Karpas-422 (cell line): ENCODE results near the gene CCBE1. TPM values are rescaled to one million over a fixed set of nuclear protein-coding genes. Genes with fewer than 3 reads are reported as not detected.

Experiments
- DNase-seq: peaks from one replicate; pipeline ENCODE4 v3.0.0-alpha.2; 2015
- H2AFZ ChIP-seq: fragments of 200-600 bp; sonication (generic); 2 replicates; pipeline ENCODE4 v1.6.1; 2014; ENCODE audit warnings: antibody characterized with exemption, low read length, mixed read lengths
- H3K27ac ChIP-seq: fragments of 200-600 bp; sonication (generic); 2 replicates; pipeline ENCODE4 v1.5.1; 2014; ENCODE audit warnings: mild to moderate bottlenecking, low read length, moderate library complexity
- H3K27me3 ChIP-seq: fragments of 200-600 bp; sonication (generic); 2 replicates; pipeline ENCODE4 v1.6.1; 2014; ENCODE audit warnings: low read length, mixed read lengths
- H3K36me3 ChIP-seq: fragments of 200-600 bp; sonication (generic); 2 replicates; pipeline ENCODE4 v1.6.1; 2014; ENCODE audit warnings: low read length, mixed read lengths; ENCODE audit not compliant: insufficient read depth
- H3K4me1 ChIP-seq: fragments of 200-600 bp; sonication (generic); 2 replicates; pipeline ENCODE4 v1.6.1; 2014; ENCODE audit warnings: mild to moderate bottlenecking, low read length, mixed read lengths
- H3K4me2 ChIP-seq: fragments of 200-600 bp; sonication (generic); 2 replicates; pipeline ENCODE4 v1.6.1; 2014; ENCODE audit warnings: low read length, low read depth, mild to moderate bottlenecking; ENCODE audit not compliant: poor library complexity, severe bottlenecking
- H3K4me3 ChIP-seq: fragments of 200-600 bp; sonication (generic); 2 replicates; pipeline ENCODE4 v1.5.1; 2014; ENCODE audit warnings: mild to moderate bottlenecking, antibody characterized with exemption, low read length, mixed read lengths
- H3K79me2 ChIP-seq: fragments of 200-600 bp; sonication (generic); 2 replicates; pipeline ENCODE4 v1.6.1; 2014; ENCODE audit warnings: mild to moderate bottlenecking, low read length, mixed read lengths
- H3K9ac ChIP-seq: fragments of 200-600 bp; sonication (generic); 2 replicates; pipeline ENCODE4 v1.6.0; 2014; ENCODE audit warnings: low read length
- H3K9me2 ChIP-seq: fragments of 200-600 bp; sonication (generic), shearing (Covaris generic); replicated peaks from 2 replicates; pipeline ENCODE4 v1.6.0; 2014; ENCODE audit warnings: mild to moderate bottlenecking, low read length, moderate library complexity; ENCODE audit not compliant: insufficient read depth
- H3K9me3 ChIP-seq: fragments of 300-700, 200-600 bp; sonication (generic); 2 replicates; pipeline ENCODE4 v1.6.1; 2014; ENCODE audit warnings: low read length, mixed read lengths
- H4K20me1 ChIP-seq: fragments of 200-600 bp; sonication (generic); 2 replicates; pipeline ENCODE4 v1.6.1; 2014; ENCODE audit warnings: mild to moderate bottlenecking, antibody characterized with exemption, low read length, low read depth; ENCODE audit not compliant: insufficient read depth
- total RNA-seq: library from RNA; depleted of rRNA; stranded (reverse); fragments of >200 nt; shearing (Covaris generic); gene quantifications from 2 replicates; pipeline ENCODE4 v1.2.3, GENCODE V29; 2014; ENCODE audit warnings: low replicate concordance

CCBE1 gene
- total RNA-seq, 1 experiment from 2014 or later = not detected

- Histone ChIP-seq H3K27me3 (no peaks in the 10 kb centered on the region), H3K9me3 (no peaks in the 10 kb centered on the region), H3K36me3 (no peaks in the 10 kb centered on the region), H2AFZ (no peak overlapping the region), H3K4me1 (no peaks in the 10 kb centered on the region), H3K4me3 (no peak overlapping the region), H3K4me2 (no peak overlapping the region), H3K9me2 (no peaks in the 10 kb centered on the region), H3K27ac (no peak overlapping the region), H3K9ac (no peak overlapping the region), H4K20me1 (no peaks in the 10 kb centered on the region), H3K79me2 (no peaks in the 10 kb centered on the region)
- DNase-seq = no peak
These were observed 264.2 kb downstream of the CCBE1 start for GRCh38 chr18:59432803-59433597.

- H2AFZ ChIP-seq = no peak overlapping the region
- no peaks in the 10 kb centered on the region for H3K9me3 ChIP-seq
- H3K4me2 ChIP-seq = no peak overlapping the region
- no peaks in the 10 kb centered on the region for H3K79me2 ChIP-seq
- no peaks in the 10 kb centered on the region for H3K27me3 ChIP-seq
- no peaks in the 10 kb centered on the region for H3K9me2 ChIP-seq
- no peak overlapping the region for H3K27ac ChIP-seq
- H3K4me3 ChIP-seq = no peak overlapping the region
- no peaks in the 10 kb centered on the region for H4K20me1 ChIP-seq
- no peak overlapping the region for H3K9ac ChIP-seq
- H3K36me3 ChIP-seq = no peaks in the 10 kb centered on the region
- DNase-seq = no peak
- H3K4me1 ChIP-seq = no peaks in the 10 kb centered on the region
These were observed 266.1 kb downstream of the CCBE1 start for GRCh38 chr18:59431131-59431530.

- no peak overlapping the region for H3K27ac ChIP-seq
- H3K9me3 ChIP-seq = no peaks in the 10 kb centered on the region
- no peak overlapping the region for H3K4me3 ChIP-seq
- no peak for DNase-seq
- H4K20me1 ChIP-seq = no peaks in the 10 kb centered on the region
- H3K79me2 ChIP-seq = no peaks in the 10 kb centered on the region
- H3K4me1 ChIP-seq = no peaks in the 10 kb centered on the region
- H3K9ac ChIP-seq = no peak overlapping the region
- no peaks in the 10 kb centered on the region for H3K27me3 ChIP-seq
- H3K36me3 ChIP-seq = no peaks in the 10 kb centered on the region
- H3K4me2 ChIP-seq = no peak overlapping the region
- no peak overlapping the region for H2AFZ ChIP-seq
- H3K9me2 ChIP-seq = no peaks in the 10 kb centered on the region
These were observed 267.6 kb downstream of the CCBE1 start for GRCh38 chr18:59429608-59430007.

GRCh38 chr18:59428018-59428417 lies 269.2 kb downstream of the CCBE1 start:
- no peaks in the 10 kb centered on the region for H3K9me2 ChIP-seq
- H3K27me3 ChIP-seq = no peaks in the 10 kb centered on the region
- H3K4me2 ChIP-seq = no peak overlapping the region
- no peak overlapping the region for H3K9ac ChIP-seq
- DNase-seq = no peak
- H3K79me2 ChIP-seq = no peaks in the 10 kb centered on the region
- H3K4me3 ChIP-seq = no peak overlapping the region
- H3K4me1 ChIP-seq = no peaks in the 10 kb centered on the region
- no peaks in the 10 kb centered on the region for H4K20me1 ChIP-seq
- H2AFZ ChIP-seq = no peak overlapping the region
- H3K36me3 ChIP-seq = no peaks in the 10 kb centered on the region
- H3K9me3 ChIP-seq = no peaks in the 10 kb centered on the region
- H3K27ac ChIP-seq = no peak overlapping the region

- no peak for DNase-seq
- no peak overlapping the region for H3K4me3 ChIP-seq
These were observed 270.4 kb downstream of the CCBE1 start for GRCh38 chr18:59426855-59427254.

GRCh38 chr18:59423259-59423658 lies 274.0 kb downstream of the CCBE1 start:
- Histone ChIP-seq H3K4me3 (no peak overlapping the region), H3K27ac (no peak overlapping the region), H3K9me2 (no peaks in the 10 kb centered on the region), H3K9me3 (no peaks in the 10 kb centered on the region), H3K27me3 (no peaks in the 10 kb centered on the region), H3K4me1 (no peaks in the 10 kb centered on the region), H3K9ac (no peak overlapping the region), H3K36me3 (no peaks in the 10 kb centered on the region), H2AFZ (no peak overlapping the region), H4K20me1 (no peaks in the 10 kb centered on the region), H3K4me2 (no peak overlapping the region), H3K79me2 (no peaks in the 10 kb centered on the region)
- DNase-seq = no peak

More at GRCh38 chr18:59426855-59427254, 270.4 kb downstream of the CCBE1 start:
- Histone ChIP-seq H3K9me2 (no peaks in the 10 kb centered on the region), H3K4me2 (no peak overlapping the region), H3K9me3 (no peaks in the 10 kb centered on the region), H3K27me3 (no peaks in the 10 kb centered on the region), H4K20me1 (no peaks in the 10 kb centered on the region), H3K79me2 (no peaks in the 10 kb centered on the region), H3K9ac (no peak overlapping the region), H3K27ac (no peak overlapping the region), H3K4me1 (no peaks in the 10 kb centered on the region), H2AFZ (no peak overlapping the region), H3K36me3 (no peaks in the 10 kb centered on the region)

- Histone ChIP-seq H3K9me3 (no peaks in the 10 kb centered on the region), H3K9me2 (no peaks in the 10 kb centered on the region), H2AFZ (no peak overlapping the region), H3K27me3 (no peaks in the 10 kb centered on the region), H3K4me2 (no peak overlapping the region), H3K4me3 (no peak overlapping the region), H3K4me1 (no peaks in the 10 kb centered on the region), H3K79me2 (no peaks in the 10 kb centered on the region), H3K27ac (no peak overlapping the region), H3K9ac (no peak overlapping the region), H4K20me1 (no peaks in the 10 kb centered on the region), H3K36me3 (no peaks in the 10 kb centered on the region)
- no peak for DNase-seq
These were observed 277.0 kb downstream of the CCBE1 start for GRCh38 chr18:59420244-59420643.

GRCh38 chr18:59419386-59419785 lies 277.8 kb downstream of the CCBE1 start:
- H3K9me2 ChIP-seq = no peaks in the 10 kb centered on the region
- no peak overlapping the region for H3K9ac ChIP-seq
- H3K36me3 ChIP-seq = no peaks in the 10 kb centered on the region
- no peak overlapping the region for H2AFZ ChIP-seq
- no peaks in the 10 kb centered on the region for H4K20me1 ChIP-seq
- H3K4me2 ChIP-seq = no peak overlapping the region
- no peaks in the 10 kb centered on the region for H3K9me3 ChIP-seq
- no peak overlapping the region for H3K27ac ChIP-seq
- DNase-seq = no peak
- H3K27me3 ChIP-seq = no peaks in the 10 kb centered on the region
- H3K4me3 ChIP-seq = no peak overlapping the region
- H3K4me1 ChIP-seq = no peaks in the 10 kb centered on the region
- H3K79me2 ChIP-seq = no peaks in the 10 kb centered on the region
